ENCODE measurements around the gene PODXL2. TPM values are rescaled to one million over a fixed set of nuclear protein-coding genes. Genes with fewer than 3 reads are reported as not detected.
"Not testable (repeated sequence)": the region's sequence is repeated elsewhere in the genome, so short reads cannot be mapped to it uniquely, and the experiment has no call there.

PODXL2 gene
- total RNA-seq, 1 experiment from 2014 or later = 5.7 TPM

- H3K27me3 ChIP-seq (ENCODE audit: insufficient read depth, low read length) = no peaks in the 10 kb centered on the region
- no peak overlapping the region for H3K4me3 ChIP-seq (replicated peaks in 1 of 2; ENCODE audit: low read depth in 1 of 2, low read length in 2 of 2)
- H3K9me3 ChIP-seq (ENCODE audit: control insufficient read depth in 1 of 2, insufficient read depth in 1 of 2, low read depth in 1 of 2, low read length in 2 of 2) = no peaks in the 10 kb centered on the region
- ChIA-PET CTCF (interaction anchor here (0.7 kb wide), 1 partner anchor 14 kb away, joined by 3 read pairs; no protein-coding TSS in a partner anchor), RAD21 (ENCODE audit: low non-redundant PET in 1 of 2, low total read pairs in 2 of 2, uncharacterized antibody in 2 of 2, unreplicated experiment in 2 of 2) (no interaction called here), POLR2A (no interaction called here)
- H3K79me2 ChIP-seq (ENCODE audit: insufficient read depth, low read length) = no peaks in the 10 kb centered on the region
- intact Hi-C loops (cut with micrococcal nuclease) = no loop called here
- no peak for TF ChIP-seq CBX3 (IDR thresholded peaks at IDR 0.05; ENCODE audit: low read depth)
- TF ChIP-seq SIN3A (IDR thresholded peaks at IDR 0.05; ENCODE audit: low read depth) = no peak
- no peak for TF ChIP-seq FOSL1 (IDR thresholded peaks at IDR 0.05; ENCODE audit: low read depth)
- no peaks in the 10 kb centered on the region for H4K20me1 ChIP-seq (ENCODE audit: insufficient read depth)
- no peak overlapping the region for H3K9ac ChIP-seq (ENCODE audit: low read length)
- no peak overlapping the region for H3K4me2 ChIP-seq (ENCODE audit: low read length)
- no peak overlapping the region for H3K27ac ChIP-seq (ENCODE audit: low read depth, low read length)
- BruUV-seq (replicated peaks) = no TSS peak
- H3K9me2 ChIP-seq (ENCODE audit: insufficient read depth) = no peaks in the 10 kb centered on the region
- no peaks in the 10 kb centered on the region for H3K4me1 ChIP-seq (ENCODE audit: control insufficient read depth in 1 of 2, insufficient read depth in 2 of 2, low read length in 2 of 2)
- no peak overlapping the region for H2AFZ ChIP-seq (ENCODE audit: low read depth, low read length, poor library complexity, severe bottlenecking)
- no peaks in the 10 kb centered on the region for H3K36me3 ChIP-seq (ENCODE audit: control insufficient read depth in 1 of 2, insufficient read depth in 2 of 2, low read length in 2 of 2)
- DNase-seq (ENCODE audit: low read depth, low spot score) (no peak), ATAC-seq (no peak)
Measured at GRCh38 chr3:127680146-127680661, 51.2 kb downstream of the PODXL2 start.

- intact Hi-C loops (cut with micrococcal nuclease) = no loop called here
- no peak for ATAC-seq
- Histone ChIP-seq H3K4me3 (replicated peaks in 1 of 2; ENCODE audit: low read depth in 1 of 2, low read length in 2 of 2) (no peak overlapping the region), H3K4me1 (ENCODE audit: control insufficient read depth in 1 of 2, insufficient read depth in 2 of 2, low read length in 2 of 2) (no peaks in the 10 kb centered on the region), H3K9me2 (ENCODE audit: insufficient read depth) (no peaks in the 10 kb centered on the region), H3K36me3 (ENCODE audit: control insufficient read depth in 1 of 2, insufficient read depth in 2 of 2, low read length in 2 of 2) (no peaks in the 10 kb centered on the region), H3K9me3 (ENCODE audit: control insufficient read depth in 1 of 2, insufficient read depth in 1 of 2, low read depth in 1 of 2, low read length in 2 of 2) (no peaks in the 10 kb centered on the region), H3K27ac (ENCODE audit: low read depth, low read length) (no peak overlapping the region), H3K9ac (ENCODE audit: low read length) (no peak overlapping the region), H3K4me2 (ENCODE audit: low read length) (no peak overlapping the region), H3K79me2 (ENCODE audit: insufficient read depth, low read length) (no peaks in the 10 kb centered on the region), H4K20me1 (ENCODE audit: insufficient read depth) (no peaks in the 10 kb centered on the region), H2AFZ (ENCODE audit: low read depth, low read length, poor library complexity, severe bottlenecking) (no peak overlapping the region), H3K27me3 (ENCODE audit: insufficient read depth, low read length) (no peaks in the 10 kb centered on the region)
- TF ChIP-seq ZFX (IDR thresholded peaks at IDR 0.05) (no peak), ZBTB33 (IDR thresholded peaks at IDR 0.05; ENCODE audit: extremely low read depth, insufficient replicate concordance, low read length) (no peak), POLR2AphosphoS5 (IDR thresholded peaks at IDR 0.05; ENCODE audit: low read depth, low read length) (no peak), MAX (IDR thresholded peaks at IDR 0.05) (no peak), EGR1 (IDR thresholded peaks at IDR 0.05; ENCODE audit: low read depth) (no peak)
- ChIA-PET POLR2A (no interaction called here), CTCF (no interaction called here), RAD21 (ENCODE audit: low non-redundant PET in 1 of 2, low total read pairs in 2 of 2, uncharacterized antibody in 2 of 2, unreplicated experiment in 2 of 2) (no interaction called here)
- DNase-seq (ENCODE audit: low read depth, low spot score) = no peak
- BruUV-seq (replicated peaks) = no TSS peak
Measured at GRCh38 chr3:127680798-127681221, 51.8 kb downstream of the PODXL2 start.

DNA sequence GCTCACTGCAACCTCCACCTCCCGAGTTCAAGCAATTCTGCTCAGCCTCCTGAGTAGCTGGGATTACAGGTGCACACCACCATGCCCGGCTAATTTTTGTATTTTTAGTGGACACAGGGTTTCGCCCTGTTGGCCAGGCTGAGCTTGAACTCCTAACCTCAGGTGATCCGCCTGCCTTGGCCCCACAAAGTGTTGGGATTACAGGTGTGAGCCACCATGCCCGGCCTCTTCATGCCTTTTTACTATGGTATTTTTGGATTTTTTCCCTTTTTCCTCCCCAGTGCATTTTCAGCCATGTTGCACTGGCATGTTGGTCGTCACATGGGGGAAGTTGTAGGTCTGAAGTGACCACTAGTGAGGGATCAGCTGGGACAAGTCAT lies 53.2 kb downstream of the PODXL2 start:
- H4K20me1 ChIP-seq (ENCODE audit: insufficient read depth); DNase-seq (ENCODE audit: low read depth, low spot score); H2AFZ ChIP-seq (ENCODE audit: low read depth, low read length, poor library complexity, severe bottlenecking); ATAC-seq; H3K4me3 ChIP-seq (replicated peaks in 1 of 2; ENCODE audit: low read depth in 1 of 2, low read length in 2 of 2); H3K36me3 ChIP-seq (ENCODE audit: control insufficient read depth in 1 of 2, insufficient read depth in 2 of 2, low read length in 2 of 2); H3K27me3 ChIP-seq (ENCODE audit: insufficient read depth, low read length); H3K9me2 ChIP-seq (ENCODE audit: insufficient read depth); H3K27ac ChIP-seq (ENCODE audit: low read depth, low read length); BruUV-seq (replicated peaks); H3K4me2 ChIP-seq (ENCODE audit: low read length); RAD21 ChIA-PET (ENCODE audit: low non-redundant PET in 1 of 2, low total read pairs in 2 of 2, uncharacterized antibody in 2 of 2, unreplicated experiment in 2 of 2); POLR2A ChIA-PET; H3K9me3 ChIP-seq (ENCODE audit: control insufficient read depth in 1 of 2, insufficient read depth in 1 of 2, low read depth in 1 of 2, low read length in 2 of 2); intact Hi-C loops (cut with micrococcal nuclease); H3K9ac ChIP-seq (ENCODE audit: low read length); CTCF ChIA-PET; H3K4me1 ChIP-seq (ENCODE audit: control insufficient read depth in 1 of 2, insufficient read depth in 2 of 2, low read length in 2 of 2); H3K79me2 ChIP-seq (ENCODE audit: insufficient read depth, low read length): not testable (repeated sequence)
